ENCODE results near the gene OR5B21.

GRCh38 chr11:58508814-58509213 lies 909 bp upstream of the OR5B21 start:
- TF ChIP-seq CTCF (IDR thresholded peaks at IDR 0.05; ENCODE audit: low read length): no peak
- TF ChIP-seq EZH2 (optimal IDR thresholded peaks at IDR 0.05; ENCODE audit: low read depth, low read length): no peak
- TF ChIP-seq EZH2phosphoT487 (IDR thresholded peaks at IDR 0.05; ENCODE audit: low read length): no peak
